GM23338 (cell line): ENCODE data around the gene PIF1. TPM values are rescaled to one million over a fixed set of nuclear protein-coding genes. Genes with fewer than 3 reads are reported as not detected.

Experiments used
- ATAC-seq: fragments of 200-7000 bp; cut with Tn5 transposase; 3 replicates; pipeline ENCODE4 v1.9.1; 2020
- DNase-seq: peaks from one replicate; pipeline ENCODE4 v3.0.0-alpha.2; 2015; ENCODE audit warnings: low spot score
- H2AFZ ChIP-seq: fragments of 200-600 bp; sonication (generic); 2 replicates; pipeline ENCODE4 v1.8.0; 2016; ENCODE audit warnings: antibody characterized with exemption, mild to moderate bottlenecking, moderate library complexity
- H3F3A ChIP-seq: fragments of 200-600 bp; sonication (generic); replicated peaks from 2 replicates; pipeline ENCODE4 v1.8.0; 2017; ENCODE audit warnings: antibody characterized with exemption, mixed run types, low read depth
- H3K27ac ChIP-seq: fragments of 200-600 bp; sonication (generic); 2 replicates; pipeline ENCODE4 v1.6.1; 2016; ENCODE audit warnings: low read depth
- H3K27me3 ChIP-seq: fragments of 200-600 bp; sonication (generic); 2 replicates; pipeline ENCODE4 v1.8.0; 2016; ENCODE audit warnings: mild to moderate bottlenecking, mixed run types, moderate library complexity; ENCODE audit not compliant: insufficient read depth
- H3K36me3 ChIP-seq: fragments of 200-600 bp; sonication (generic); 2 replicates; pipeline ENCODE4 v1.8.0; 2016; ENCODE audit warnings: mild to moderate bottlenecking; ENCODE audit not compliant: insufficient read depth
- H3K4me1 ChIP-seq: fragments of 200-600 bp; sonication (generic); 2 replicates; pipeline ENCODE4 v1.8.0; 2016; ENCODE audit warnings: mild to moderate bottlenecking, moderate library complexity; ENCODE audit not compliant: insufficient read depth
- H3K4me2 ChIP-seq: fragments of 200-600 bp; sonication (generic); 2 replicates; pipeline ENCODE4 v1.7.1; 2017; ENCODE audit warnings: mixed run types
- H3K4me3 ChIP-seq: fragments of 200-600 bp; sonication (generic); 2 replicates; pipeline ENCODE4 v1.6.1; 2016; ENCODE audit warnings: mixed run types
- H3K79me2 ChIP-seq: fragments of 200-600 bp; sonication (generic); replicated peaks from 2 replicates; pipeline ENCODE4 v1.8.0; 2017; ENCODE audit warnings: mild to moderate bottlenecking; ENCODE audit not compliant: insufficient read depth
- H3K9me2 ChIP-seq: fragments of 200-600 bp; sonication (generic); 2 replicates; pipeline ENCODE4 v1.8.0; 2017; ENCODE audit not compliant: insufficient read depth
- H4K20me1 ChIP-seq: fragments of 200-600 bp; sonication (generic); replicated peaks from 2 replicates; pipeline ENCODE4 v1.8.0; 2017; ENCODE audit warnings: mild to moderate bottlenecking; ENCODE audit not compliant: insufficient read depth
- H3K27ac Mint-ChIP-seq: 2 replicates; pipeline ENCODE4 v1.8.0; 2020; ENCODE audit warnings: inconsistent platforms, mild to moderate bottlenecking, moderate library complexity, mixed read lengths
- H3K27me3 Mint-ChIP-seq: 3 replicates; pipeline ENCODE4 v1.8.0; 2022; ENCODE audit warnings: low read depth, mild to moderate bottlenecking, moderate library complexity, mixed read lengths, inconsistent platforms; ENCODE audit not compliant: insufficient read depth, poor library complexity
- H3K36me3 Mint-ChIP-seq: 3 replicates; pipeline ENCODE4 v1.8.0; 2021; ENCODE audit warnings: low read depth, mild to moderate bottlenecking, inconsistent platforms, moderate library complexity, mixed read lengths
- H3K4me1 Mint-ChIP-seq: 3 replicates; pipeline ENCODE4 v1.8.0; 2020; ENCODE audit warnings: mild to moderate bottlenecking, inconsistent platforms, mixed read lengths
- H3K4me3 Mint-ChIP-seq: 3 replicates; pipeline ENCODE4 v1.8.0; 2021; ENCODE audit warnings: moderate library complexity, mild to moderate bottlenecking, inconsistent platforms, mixed read lengths
- H3K9me3 Mint-ChIP-seq: 3 replicates; pipeline ENCODE4 v1.8.0; 2020; ENCODE audit warnings: moderate library complexity, mild to moderate bottlenecking, inconsistent platforms, mixed read lengths
- CREB1 ChIP-seq: fragments of 250-450 bp; sonication (Bioruptor Pico); IDR thresholded peaks from 2 replicates; pipeline ENCODE4 v1.5.0; 2020; ENCODE audit warnings: low read depth, mild to moderate bottlenecking, moderate library complexity
- CTCF ChIP-seq, 2 experiments: fragments of 200-600 bp in 1 of 2; sonication (generic) in 1 of 2; conservative IDR thresholded peaks; 2 replicates each; pipeline versions ENCODE4 v1.5.1 to v1.6.1; 2016 to 2017; ENCODE audit warnings: antibody characterized with exemption in 2 of 2, low read depth in 2 of 2, mild to moderate bottlenecking in 2 of 2, moderate library complexity in 1 of 2
- ETS1 ChIP-seq: IDR thresholded peaks from 2 replicates; pipeline ENCODE4 v1.6.1; 2016; ENCODE audit warnings: antibody characterized with exemption
- EZH2phosphoT487 ChIP-seq: fragments of 200-600 bp; sonication (generic); IDR thresholded peaks from one replicate; pipeline ENCODE4 v1.8.1; 2018; ENCODE audit warnings: antibody characterized with exemption; ENCODE audit not compliant: unreplicated experiment
- JUNB ChIP-seq: IDR thresholded peaks from one replicate; pipeline ENCODE4 v1.6.1; 2016; ENCODE audit warnings: antibody characterized with exemption; ENCODE audit not compliant: unreplicated experiment
- POLR2AphosphoS5 ChIP-seq: IDR thresholded peaks from 2 replicates; pipeline ENCODE4 v1.6.1; 2016; ENCODE audit warnings: antibody characterized with exemption, low read depth
- REST ChIP-seq: IDR thresholded peaks from one replicate; pipeline ENCODE4 v1.6.1; 2018; ENCODE audit warnings: antibody characterized with exemption; ENCODE audit not compliant: unreplicated experiment
- ZNF114 ChIP-seq: fragments of 250-450 bp; sonication (Bioruptor Pico); IDR thresholded peaks from 2 replicates; pipeline ENCODE4 v1.5.0; 2020; ENCODE audit warnings: mild to moderate bottlenecking, moderate library complexity
- long read RNA-seq: library from polyadenylated mRNA; unstranded; transcript quantifications from one replicate; pipeline ENCODE4 v2.0.0, GENCODE V29; 2020; ENCODE audit not compliant: unreplicated experiment
- polyA plus RNA-seq: library from polyadenylated mRNA; unstranded; fragments of >200 nt; fragmentation: Nextera tagmentation; extraction: Ambion mirVana; gene quantifications from 2 replicates; pipeline ENCODE4 v1.2.1, GENCODE V29; 2016
- total RNA-seq: library from RNA; depleted of rRNA; stranded (reverse); fragments of >200 nt; shearing (Covaris generic); gene quantifications from 2 replicates; pipeline ENCODE4 v1.2.3, GENCODE V29; 2014; rRNA removed

The PIF1 gene
- total RNA-seq (193 and 200 TPM in 2 replicates), polyA plus RNA-seq (106 and 116 TPM in 2 replicates)
- long read RNA-seq, transcript PIF1-201 (13 exons, 2,687 nt), result minor isoform, 11 of 67 reads
- long read RNA-seq, transcript PIF1-209 (2 exons, 1,114 nt), result major isoform, 18 of 67 reads
- long read RNA-seq, partial matches to known transcripts, result 23 of 67 reads
- long read RNA-seq, other reads (novel, unspliced or antisense), result 11 of 67 reads

- Mint-ChIP-seq H3K27ac (peak within 1 kb of the TSS; percentile 94), H3K4me3 (peak within 1 kb of the TSS; percentile 95)
Observed at GRCh38 chr15:64825431-64826294, at the start of gene PIF1. TSS of gene PIF1 (minus strand) at chr15:64825647. CDS start at chr15:64824335, 1,312 bp downstream.

GRCh38 chr15:64870353-64870752 is 44.9 kb upstream of the PIF1 start:
- peaks cover 13% of the 10 kb centered on the region for H3K36me3 Mint-ChIP-seq
- no peaks in the 10 kb centered on the region; the same call in 1 of the 3 replicates for H3K9me3 Mint-ChIP-seq
- H3K4me1 Mint-ChIP-seq, result peaks cover 44% of the 10 kb centered on the region
- Histone ChIP-seq H3K36me3 (no peaks in the 10 kb centered on the region), H4K20me1 (no peaks in the 10 kb centered on the region), H3K4me3 (no peak overlapping the region), H3K4me1 (peaks cover 36% of the 10 kb centered on the region), H3K27ac (no peak overlapping the region), H2AFZ (no peak overlapping the region), H3K4me2 (no peak overlapping the region), H3K79me2 (no peaks in the 10 kb centered on the region), H3F3A (0 out of 2 replicates have a peak, but pooled peaks cover 6% of the 10 kb centered on the region), H3K27me3 (no peaks in the 10 kb centered on the region), H3K9me2 (peaks cover 4% of the 10 kb centered on the region; the same call in 1 of the 2 replicates)
- ATAC-seq (no peak), DNase-seq (no peak)
- no peak for TF ChIP-seq POLR2AphosphoS5
- TF ChIP-seq REST, result no peak
- no peak for TF ChIP-seq ZNF114
- TF ChIP-seq JUNB, result no peak
- TF ChIP-seq CTCF (conservative IDR thresholded peaks at IDR 0.05; ENCODE audit: low read depth in 2 of 2), result no peak
- H3K27ac Mint-ChIP-seq, result no peak overlapping the region
- peaks cover 23% of the 10 kb centered on the region for H3K27me3 Mint-ChIP-seq
- H3K4me3 Mint-ChIP-seq, result no peak overlapping the region

More at GRCh38 chr15:64825431-64826294, at the start of gene PIF1:
- Mint-ChIP-seq H3K27me3 (peaks cover 13% of the 10 kb centered on the region), H3K4me1 (peaks cover 31% of the 10 kb centered on the region), H3K9me3 (peaks cover 4% of the 10 kb centered on the region), H3K36me3 (peaks cover 50% of the 10 kb centered on the region)
- Histone ChIP-seq H3K79me2 (peaks cover 61% of the 10 kb centered on the region), H3K36me3 (peaks cover 24% of the 10 kb centered on the region), H3K4me1 (peaks cover 19% of the 10 kb centered on the region), H3K4me3 (peak within 1 kb of the TSS; percentile 68), H3K4me2 (peak within 1 kb of the TSS; percentile 100), H2AFZ (no peak within 1 kb of the TSS), H4K20me1 (peaks cover 14% of the 10 kb centered on the region), H3K9me2 (no peaks in the 10 kb centered on the region), H3F3A (peaks cover 17% of the 10 kb centered on the region), H3K27ac (peak within 1 kb of the TSS; percentile 85), H3K27me3 (no peaks in the 10 kb centered on the region)
- peak; percentile 100 for DNase-seq
- ATAC-seq, result peak; percentile 90
- TF ChIP-seq CREB1 (CRISPR knock-in tag) (peak; percentile 39), EZH2phosphoT487 (no peak), ETS1 (no peak), JUNB (no peak), POLR2AphosphoS5 (peak; percentile 98)
